Fibroblast of lung (primary cell): Measurements from ENCODE around the gene RTKN.

Experiments used
- CTCF ChIP-seq, 2 donors: IDR thresholded peaks in 1 of 2; conservative IDR thresholded peaks in 1 of 2; 1 replicate in 1 of 2; 2 replicates in 1 of 2; pipeline ENCODE4 v1.5.1; 2011 to 2012; ENCODE audit warnings: low read length in 2 of 2, control low read depth in 1 of 2, inconsistent platforms in 1 of 2, low read depth in 1 of 2, mild to moderate bottlenecking in 1 of 2
- EZH2 ChIP-seq: IDR thresholded peaks from 2 replicates; pipeline ENCODE4 v1.5.1; 2012; ENCODE audit warnings: low read length, control low read depth, mild to moderate bottlenecking; ENCODE audit errors: missing control alignments

- TF ChIP-seq CTCF (conservative IDR thresholded peaks at IDR 0.05 in 1 of 2, IDR thresholded peaks at IDR 0.05 in 1 of 2; ENCODE audit: low read depth in 1 of 2, low read length in 2 of 2) (no peak), EZH2 (no peak)
These were observed 15.4 kb upstream of the RTKN start for GRCh38 chr2:74457129-74457548.
